HCT116 (cell line): ENCODE results near the gene METTL15. TPM values are rescaled to one million over a fixed set of nuclear protein-coding genes. Genes with fewer than 3 reads are reported as not detected.
"Not testable (repeated sequence)": the region's sequence is repeated elsewhere in the genome, so short reads cannot be mapped to it uniquely, and the experiment has no call there.

ENCODE experiments used
- ATAC-seq: fragments of 200-7000 bp; cut with Tn5 transposase; 2 replicates; pipeline ENCODE4 v1.9.1; 2020; ENCODE audit warnings: mild to moderate bottlenecking, moderate library complexity
- BruUV-seq: library from RNA; stranded (reverse); fragments of 400-500 nt; replicated peaks from 2 replicates; lab custom pipeline; 2021; lab: Mats Ljungman, UMichigan
- CTCF ChIA-PET: fragments of 300-600 bp; sonication (Branson Sonifier 250); formaldehyde crosslinking; loops from one replicate; lab custom pipeline; 2021; ENCODE audit warnings: antibody characterized with exemption; lab: Charles Lee
- POLR2A ChIA-PET: fragments of 300-600, 350-600 bp; sonication (Branson Sonifier 250); formaldehyde crosslinking; loops from one replicate; lab custom pipeline; 2021; ENCODE audit warnings: antibody characterized with exemption; lab: Charles Lee
- RAD21 ChIA-PET, 2 experiments: fragments of 300-600 bp; sonication (Branson Sonifier 250); formaldehyde crosslinking; loops; one replicate each; lab custom pipeline; 2023; ENCODE audit warnings: low total read pairs in 2 of 2; ENCODE audit not compliant: uncharacterized antibody in 2 of 2, unreplicated experiment in 2 of 2, low non-redundant PET in 1 of 2; lab: Charles Lee
- DNase-seq: peaks from one replicate; pipeline ENCODE4 v3.0.0-alpha.2; 2010; ENCODE audit warnings: low read depth, low spot score
- H2AFZ ChIP-seq: fragments of 200-600 bp; shearing (Covaris generic), sonication (generic); 2 replicates; pipeline ENCODE4 v1.6.1; 2017; ENCODE audit warnings: low read depth, mixed run types, mixed read lengths, antibody characterized with exemption, low read length; ENCODE audit not compliant: poor library complexity, severe bottlenecking
- H3K27ac ChIP-seq: 2 replicates; pipeline ENCODE4 v1.5.1; 2012; ENCODE audit warnings: low read depth, low read length
- H3K27me3 ChIP-seq: fragments of 200-600 bp; sonication (generic); 2 replicates; pipeline ENCODE4 v1.6.1; 2016; ENCODE audit warnings: mixed run types, low read length, mixed read lengths; ENCODE audit not compliant: insufficient read depth
- H3K36me3 ChIP-seq, 2 experiments: fragments of 200-500 bp in 1 of 2; fragments of 200-600 bp in 1 of 2; sonication (Bioruptor generic) in 1 of 2; sonication (generic) in 1 of 2; 2 replicates each; pipeline versions ENCODE4 v1.5.1 to v1.6.1; 2014 to 2016; ENCODE audit warnings: low read length in 2 of 2, inconsistent platforms in 1 of 2, mixed read lengths in 1 of 2, mixed run types in 1 of 2; ENCODE audit not compliant: insufficient read depth in 2 of 2, control insufficient read depth in 1 of 2
- H3K4me1 ChIP-seq, 2 experiments: fragments of 200-600 bp in 1 of 2; sonication (generic) in 1 of 2; 2 replicates each; pipeline versions ENCODE4 v1.5.1 to v1.6.1; 2012 to 2017; ENCODE audit warnings: low read length in 2 of 2, inconsistent platforms in 1 of 2, mild to moderate bottlenecking in 1 of 2, mixed read lengths in 1 of 2, mixed run types in 1 of 2, moderate library complexity in 1 of 2; ENCODE audit not compliant: insufficient read depth in 2 of 2, control insufficient read depth in 1 of 2
- H3K4me2 ChIP-seq: fragments of 200-600 bp; sonication (generic); 2 replicates; pipeline ENCODE4 v1.6.1; 2017; ENCODE audit warnings: mixed run types, low read length, mixed read lengths
- H3K4me3 ChIP-seq, 2 experiments: fragments of 200-600 bp in 1 of 2; sonication (generic) in 1 of 2; replicated peaks in 1 of 2; 2 replicates each; pipeline ENCODE4 v1.5.1; 2011 to 2016; ENCODE audit warnings: low read length in 2 of 2, control low read depth in 1 of 2, low read depth in 1 of 2, mild to moderate bottlenecking in 1 of 2, mixed read lengths in 1 of 2, mixed run types in 1 of 2
- H3K79me2 ChIP-seq: fragments of 200-600 bp; sonication (generic); 2 replicates; pipeline ENCODE4 v1.6.1; 2017; ENCODE audit warnings: mild to moderate bottlenecking, mixed run types, low read length, moderate library complexity, mixed read lengths; ENCODE audit not compliant: insufficient read depth
- H3K9ac ChIP-seq: fragments of 200-600 bp; sonication (generic); 2 replicates; pipeline ENCODE4 v1.6.1; 2016; ENCODE audit warnings: low read length, mixed read lengths
- H3K9me2 ChIP-seq: fragments of 200-600 bp; sonication (generic), shearing (Covaris generic); 2 replicates; pipeline ENCODE4 v1.6.1; 2017; ENCODE audit warnings: mixed run types, mild to moderate bottlenecking, moderate library complexity; ENCODE audit not compliant: insufficient read depth
- H3K9me3 ChIP-seq, 2 experiments: fragments of 200-500 bp in 1 of 2; fragments of 200-600 bp in 1 of 2; sonication (Bioruptor generic) in 1 of 2; sonication (generic) in 1 of 2; 2 replicates each; pipeline ENCODE4 v1.6.1; 2014 to 2017; ENCODE audit warnings: low read length in 2 of 2, mixed read lengths in 2 of 2, inconsistent platforms in 1 of 2, low read depth in 1 of 2, mild to moderate bottlenecking in 1 of 2, mixed run types in 1 of 2, moderate library complexity in 1 of 2; ENCODE audit not compliant: control insufficient read depth in 1 of 2, insufficient read depth in 1 of 2
- H4K20me1 ChIP-seq: fragments of 200-600 bp; sonication (generic), shearing (Covaris generic); 2 replicates; pipeline ENCODE4 v1.6.1; 2017; ENCODE audit warnings: mixed run types, mild to moderate bottlenecking, moderate library complexity; ENCODE audit not compliant: insufficient read depth
- intact Hi-C: fragments of 100-400 bp; cut with micrococcal nuclease; formaldehyde crosslinking; loops from 2 replicates; pipeline ENCODE4 v1.10.0; 2022
- total RNA-seq: library from RNA; stranded (reverse); gene quantifications from one replicate; pipeline ENCODE4 v1.2.1, GENCODE V29; 2021; ENCODE audit not compliant: unreplicated experiment
- TF ChIP-seq, protein P1 (sequence below): IDR thresholded peaks from 2 replicates; pipeline ENCODE4 v1.6.1; 2012

The METTL15 gene
- total RNA-seq, 1 experiment from 2014 or later, result 25.3 TPM

DNA sequence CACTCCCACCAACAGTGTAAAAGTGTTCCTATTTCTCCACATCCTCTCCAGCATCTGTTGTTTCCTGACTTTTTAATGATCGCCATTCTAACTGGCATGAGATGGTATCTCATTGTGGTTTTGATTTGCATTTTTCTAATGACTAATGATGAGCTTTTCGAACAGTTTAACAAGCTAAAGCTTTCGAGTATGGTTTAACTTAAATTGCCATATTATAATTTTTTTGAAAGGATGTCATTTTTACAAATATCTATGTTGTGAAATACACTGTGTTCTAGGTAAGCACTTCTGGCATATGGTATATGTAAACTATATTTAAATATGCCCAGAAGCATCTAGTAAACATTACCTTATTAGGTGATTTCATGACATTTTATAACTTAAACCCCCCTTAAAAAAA, 20.5 kb upstream of the METTL15 start:
- peaks cover 25 to 48% of the 10 kb centered on the region in 2 experiments for H3K36me3 ChIP-seq
- H3K4me3 ChIP-seq, intact Hi-C loops, H3K9ac ChIP-seq, H3K4me1 ChIP-seq, H3K27me3 ChIP-seq, CTCF ChIA-PET, H3K4me2 ChIP-seq, H3K9me3 ChIP-seq, POLR2A ChIA-PET, H3K27ac ChIP-seq, ATAC-seq, H4K20me1 ChIP-seq, H3K9me2 ChIP-seq, RAD21 ChIA-PET, H2AFZ ChIP-seq, DNase-seq, BruUV-seq: not testable (repeated sequence)
- peaks cover 39% of the 10 kb centered on the region for H3K79me2 ChIP-seq

DNA sequence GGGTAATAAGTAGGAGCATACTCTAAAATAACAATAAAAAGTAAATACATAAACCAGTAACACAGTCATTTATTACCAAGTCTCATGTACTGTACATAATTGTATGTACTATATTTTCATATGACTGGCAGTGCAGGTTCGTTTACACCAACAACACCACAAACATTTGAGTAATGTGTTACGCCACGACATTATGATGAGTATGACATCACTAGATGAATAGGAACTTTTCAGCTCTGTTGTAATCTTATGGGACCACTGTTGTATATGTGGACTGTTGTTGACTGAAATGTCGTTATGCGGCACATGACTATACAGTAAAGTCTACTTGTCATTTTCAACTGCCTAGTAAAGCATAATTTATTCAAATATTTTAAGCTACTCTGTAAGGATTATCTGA, 18.8 kb upstream of the METTL15 start:
- Histone ChIP-seq H3K4me1 (no peaks in the 10 kb centered on the region), H3K27me3 (no peaks in the 10 kb centered on the region), H3K9ac (no peak overlapping the region), H3K9me2 (no peaks in the 10 kb centered on the region), H4K20me1 (no peaks in the 10 kb centered on the region), H3K79me2 (peaks cover 55% of the 10 kb centered on the region), H2AFZ (no peak overlapping the region), H3K36me3 (peaks cover 25 to 47% of the 10 kb centered on the region in 2 experiments), H3K9me3 (no peaks in the 10 kb centered on the region), H3K27ac (no peak overlapping the region), H3K4me2 (no peak overlapping the region), H3K4me3 (no peak overlapping the region)
- no peak for DNase-seq
- intact Hi-C loops, result no loop called here
- POLR2A ChIA-PET, result interaction anchor here (1.0 kb wide), 1 partner anchor 12 kb away, joined by 3 read pairs; no protein-coding TSS in a partner anchor
- TF ChIP-seq, protein P1, sequence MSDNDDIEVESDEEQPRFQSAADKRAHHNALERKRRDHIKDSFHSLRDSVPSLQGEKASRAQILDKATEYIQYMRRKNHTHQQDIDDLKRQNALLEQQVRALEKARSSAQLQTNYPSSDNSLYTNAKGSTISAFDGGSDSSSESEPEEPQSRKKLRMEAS, result no peak
- no TSS peak for BruUV-seq
- no peak for ATAC-seq
- RAD21 ChIA-PET, result no interaction called here
- CTCF ChIA-PET, result no interaction called here
